Mucosa of descending colon (tissue), 3 donors: ENCODE measurements around the gene DTX4. TPM values are rescaled to one million over a fixed set of nuclear protein-coding genes. Genes with fewer than 3 reads are reported as not detected.

Source experiments
- ATAC-seq: fragments of 200-7000 bp; cut with Tn5 transposase; one replicate; pipeline ENCODE4 v1.9.1; 2020; ENCODE audit warnings: mild to moderate bottlenecking, moderate library complexity
- DNase-seq, 3 donors: peaks; one replicate each; pipeline ENCODE4 v3.0.0-alpha.2; 2020
- H3K36me3 ChIP-seq: fragments of 200-600 bp; one replicate; pipeline ENCODE4 v1.8.0; 2021; ENCODE audit warnings: low read depth, mild to moderate bottlenecking
- H3K4me1 ChIP-seq: fragments of 200-600 bp; one replicate; pipeline ENCODE4 v1.8.0; 2021; ENCODE audit warnings: low read depth, mild to moderate bottlenecking
- H3K4me3 ChIP-seq: fragments of 200-600 bp; one replicate; pipeline ENCODE4 v1.8.0; 2021; ENCODE audit warnings: mild to moderate bottlenecking
- H3K9me3 ChIP-seq: fragments of 200-600 bp; one replicate; pipeline ENCODE4 v1.8.0; 2021; ENCODE audit warnings: mild to moderate bottlenecking
- intact Hi-C, 2 donors: fragments of 100-400 bp; cut with DNase I in 1 of 2; cut with micrococcal nuclease in 1 of 2; formaldehyde crosslinking; loops; one replicate each; pipeline versions ENCODE4 v1.11.0 to v1.11.1; 2022; cut with DNase I, micrococcal nuclease
- total RNA-seq, 3 donors: library from RNA; stranded (reverse); fragmentation: NEBNext Ultra II Directional in 2 of 3; extraction: Animal tissue kit (Norgen Biotek cat#: 25700) in 2 of 3; gene quantifications; one replicate each; pipeline versions ENCODE4 v1.2.1 to v1.2.4, GENCODE V29; 2021 to 2023
- TF ChIP-seq, protein P1 (sequence below): fragments of 200-600 bp; IDR thresholded peaks from one replicate; pipeline ENCODE4 v1.8.0; 2022; ENCODE audit warnings: antibody characterized with exemption, mild to moderate bottlenecking
- donor health status: DM: no; HTN: no; CAD: no; lungs with moderate emphysema.
- donor health status: DM: no; HTN: no; CAD: no.
- donor health status: DM: no; HTN: yes; CAD: no.

The DTX4 gene
- total RNA-seq, 3 donors from 2014 or later = 37.4 to 95.7 (median 53.8) TPM

DNA sequence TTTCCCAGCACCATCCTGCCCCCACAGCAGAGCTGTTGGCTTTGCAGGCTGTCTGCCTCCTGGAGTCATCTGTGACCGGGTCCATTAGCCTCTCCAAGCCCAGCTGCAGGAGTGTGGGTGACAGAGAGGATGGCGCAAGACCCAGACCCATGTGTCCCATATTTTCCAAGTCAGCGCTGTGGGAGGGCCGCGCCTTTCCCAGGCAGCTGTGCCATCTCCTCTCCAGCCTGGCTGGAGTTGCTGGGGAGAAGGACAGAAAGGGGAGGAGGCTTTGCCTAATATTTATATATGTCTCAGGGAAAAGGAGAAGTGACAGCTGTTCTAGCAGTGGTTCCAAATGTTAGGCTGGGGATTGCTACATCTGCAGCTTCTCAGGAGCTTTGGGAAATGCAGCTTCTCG lies 15.7 kb downstream of the DTX4 start:
- TF ChIP-seq, protein P1, sequence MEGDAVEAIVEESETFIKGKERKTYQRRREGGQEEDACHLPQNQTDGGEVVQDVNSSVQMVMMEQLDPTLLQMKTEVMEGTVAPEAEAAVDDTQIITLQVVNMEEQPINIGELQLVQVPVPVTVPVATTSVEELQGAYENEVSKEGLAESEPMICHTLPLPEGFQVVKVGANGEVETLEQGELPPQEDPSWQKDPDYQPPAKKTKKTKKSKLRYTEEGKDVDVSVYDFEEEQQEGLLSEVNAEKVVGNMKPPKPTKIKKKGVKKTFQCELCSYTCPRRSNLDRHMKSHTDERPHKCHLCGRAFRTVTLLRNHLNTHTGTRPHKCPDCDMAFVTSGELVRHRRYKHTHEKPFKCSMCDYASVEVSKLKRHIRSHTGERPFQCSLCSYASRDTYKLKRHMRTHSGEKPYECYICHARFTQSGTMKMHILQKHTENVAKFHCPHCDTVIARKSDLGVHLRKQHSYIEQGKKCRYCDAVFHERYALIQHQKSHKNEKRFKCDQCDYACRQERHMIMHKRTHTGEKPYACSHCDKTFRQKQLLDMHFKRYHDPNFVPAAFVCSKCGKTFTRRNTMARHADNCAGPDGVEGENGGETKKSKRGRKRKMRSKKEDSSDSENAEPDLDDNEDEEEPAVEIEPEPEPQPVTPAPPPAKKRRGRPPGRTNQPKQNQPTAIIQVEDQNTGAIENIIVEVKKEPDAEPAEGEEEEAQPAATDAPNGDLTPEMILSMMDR = no peak
- no peaks in the 10 kb centered on the region for H3K36me3 ChIP-seq
- no peaks in the 10 kb centered on the region for H3K9me3 ChIP-seq
- ATAC-seq (peak; percentile 22), DNase-seq (peak; percentile 61 to 75 (median 70))
- peaks cover 78% of the 10 kb centered on the region for H3K4me1 ChIP-seq
- intact Hi-C loops = no loop called here
- H3K4me3 ChIP-seq = no peak overlapping the region

DNA sequence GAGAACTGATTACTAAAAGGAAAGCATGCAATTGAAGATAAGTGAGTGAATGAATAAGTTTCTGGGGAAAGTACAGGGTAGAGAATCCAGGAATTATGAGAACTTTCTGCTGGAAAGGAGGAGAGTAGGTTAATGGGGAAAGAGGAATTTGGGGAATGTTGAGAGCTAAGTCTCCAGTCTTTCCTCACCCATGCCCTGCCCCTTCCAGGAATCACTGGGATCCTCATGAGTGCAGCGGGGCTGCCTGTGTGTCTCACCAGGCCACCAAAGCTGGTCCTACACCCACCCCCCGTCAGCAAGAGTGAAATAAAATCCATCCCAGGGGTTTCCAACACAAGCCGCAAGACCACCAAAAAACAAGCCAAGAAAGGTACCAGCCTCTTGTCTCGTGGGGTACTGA lies 17.0 kb downstream of the DTX4 start:
- H3K9me3 ChIP-seq = no peaks in the 10 kb centered on the region
- TF ChIP-seq, protein P1 = no peak
- no peak overlapping the region for H3K4me3 ChIP-seq
- intact Hi-C loops = no loop called here
- H3K4me1 ChIP-seq = peaks cover 75% of the 10 kb centered on the region
- H3K36me3 ChIP-seq = no peaks in the 10 kb centered on the region
- ATAC-seq = no peak
- DNase-seq = no peak

DNA sequence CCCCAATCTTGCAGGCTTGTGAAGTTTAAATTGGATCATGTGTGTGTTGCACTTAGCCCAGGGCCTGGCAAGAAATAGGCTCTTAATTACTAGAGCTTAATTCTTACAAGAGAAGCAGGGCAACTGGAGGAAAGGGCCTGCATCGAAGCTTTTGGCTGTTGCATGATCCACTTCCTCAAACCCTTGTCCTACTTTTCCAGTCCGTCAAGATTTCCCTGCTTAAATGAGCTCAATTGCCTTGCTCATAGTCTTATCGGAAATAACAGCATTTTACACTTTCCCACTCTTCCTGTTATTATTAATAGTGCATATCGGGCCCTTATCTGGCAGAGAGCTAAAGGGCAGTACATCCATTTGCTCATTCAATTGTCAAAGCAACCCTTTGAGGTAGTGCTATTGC lies 18.1 kb downstream of the DTX4 start:
- ATAC-seq (no peak), DNase-seq (peak in 1 of 3 donors; percentile 59)
- no peak overlapping the region for H3K4me3 ChIP-seq
- intact Hi-C loops = no loop called here
- TF ChIP-seq, protein P1 = no peak
- peaks cover 64% of the 10 kb centered on the region for H3K4me1 ChIP-seq
- H3K9me3 ChIP-seq = no peaks in the 10 kb centered on the region
- peaks cover 3% of the 10 kb centered on the region for H3K36me3 ChIP-seq

DNA sequence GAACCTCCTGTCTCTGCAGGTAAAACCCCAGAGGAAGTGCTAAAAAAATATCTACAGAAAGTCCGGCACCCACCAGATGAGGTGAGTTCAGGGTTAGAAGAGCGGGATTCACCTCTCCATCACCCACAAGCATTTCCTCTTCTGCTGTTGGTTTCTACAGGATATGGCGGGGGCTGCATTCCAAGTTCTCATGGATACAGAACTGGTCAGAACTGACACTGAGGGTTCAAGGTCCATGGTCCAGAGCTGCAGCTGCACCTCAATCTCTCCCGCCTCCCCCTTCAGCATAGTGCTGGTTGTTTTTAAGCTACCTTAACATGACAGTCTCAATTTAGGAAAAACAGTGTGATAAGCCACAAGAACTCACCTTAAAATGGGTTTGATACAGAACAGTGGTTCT lies 19.2 kb downstream of the DTX4 start:
- H3K4me1 ChIP-seq = peaks cover 55% of the 10 kb centered on the region
- TF ChIP-seq, protein P1 = no peak

DNA sequence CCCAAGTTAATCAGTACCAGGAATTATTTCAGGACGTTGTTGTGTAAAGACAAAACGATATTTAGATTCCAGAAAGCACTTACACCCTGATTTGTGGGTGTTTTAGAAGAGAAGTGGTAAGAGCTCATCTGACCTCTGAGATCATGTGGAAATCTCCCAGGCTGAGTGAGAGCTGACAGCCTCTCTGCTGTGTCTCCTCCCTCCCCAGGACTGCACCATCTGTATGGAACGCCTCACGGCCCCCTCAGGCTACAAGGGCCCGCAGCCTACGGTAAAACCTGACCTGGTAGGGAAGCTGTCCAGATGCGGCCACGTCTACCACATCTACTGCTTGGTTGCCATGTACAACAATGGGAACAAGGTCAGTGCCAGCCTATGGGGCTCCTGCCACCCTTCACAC lies 20.0 kb downstream of the DTX4 start:
- intact Hi-C loops = no loop called here
- DNase-seq = no peak
- Histone ChIP-seq H3K36me3 (peaks cover 5% of the 10 kb centered on the region), H3K4me3 (no peak overlapping the region), H3K9me3 (no peaks in the 10 kb centered on the region), H3K4me1 (peaks cover 47% of the 10 kb centered on the region)
- TF ChIP-seq, protein P1 = no peak
- ATAC-seq = peak; percentile 8

More for the DNA sequence above, 19.2 kb downstream of the DTX4 start:
- DNase-seq = peak in 1 of 3 donors; percentile 73
- H3K9me3 ChIP-seq = no peaks in the 10 kb centered on the region
- intact Hi-C loops = no loop called here
- H3K4me3 ChIP-seq = no peak overlapping the region
- H3K36me3 ChIP-seq = peaks cover 5% of the 10 kb centered on the region
- peak; percentile 58 for ATAC-seq

DNA sequence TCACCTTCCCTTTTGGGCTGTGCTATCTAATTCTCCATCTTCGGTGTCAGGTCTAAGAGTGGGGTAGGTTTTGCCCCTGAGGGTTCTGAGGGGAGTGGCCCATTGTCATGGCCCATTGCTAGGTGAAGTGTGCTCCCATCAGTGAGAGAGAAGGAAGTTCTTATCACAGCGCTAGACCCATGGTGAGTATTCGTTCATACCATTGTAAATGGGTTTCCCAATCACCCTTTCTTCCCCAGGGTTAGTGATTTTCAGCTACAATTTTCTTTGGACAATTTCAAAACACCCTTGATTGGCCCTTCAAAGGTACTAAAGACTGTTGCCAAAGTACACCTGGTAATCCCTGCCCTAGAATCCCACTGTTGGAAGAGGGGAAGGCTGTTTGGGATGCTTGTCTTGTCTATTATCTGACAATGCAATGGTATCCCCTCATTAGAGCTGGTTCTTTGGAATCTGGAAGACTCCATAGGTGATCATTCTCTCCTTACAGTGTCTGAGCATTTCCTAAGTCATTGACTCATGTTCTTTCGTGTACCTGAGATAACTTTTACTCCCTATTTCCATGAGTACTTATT lies 20.6 kb downstream of the DTX4 start:
- TF ChIP-seq, protein P1 = no peak
- DNase-seq (no peak), ATAC-seq (no peak)
- Histone ChIP-seq H3K9me3 (no peaks in the 10 kb centered on the region), H3K4me1 (peaks cover 41% of the 10 kb centered on the region), H3K36me3 (peaks cover 5% of the 10 kb centered on the region), H3K4me3 (no peak overlapping the region)
- intact Hi-C loops = no loop called here
